DND-41 (cell line): ENCODE measurements around the gene RNF138.

ENCODE experiments used
- CTCF ChIP-seq: IDR thresholded peaks from 2 replicates; pipeline ENCODE4 v1.5.1; 2012; ENCODE audit warnings: borderline replicate concordance, low read length, moderate library complexity, mild to moderate bottlenecking; ENCODE audit not compliant: poor library complexity, severe bottlenecking; ENCODE audit errors: extremely low read depth
- EZH2 ChIP-seq: IDR thresholded peaks from 3 replicates; pipeline ENCODE4 v1.6.1; 2012; ENCODE audit warnings: borderline replicate concordance, low read depth, mild to moderate bottlenecking, moderate library complexity, low read length, inconsistent platforms; ENCODE audit not compliant: severe bottlenecking

- TF ChIP-seq CTCF (no peak), EZH2 (no peak)
Measured at GRCh38 chr18:32091325-32091723, 350 bp upstream of the RNF138 start.
